Stimulated activated CD4-positive, alpha-beta T cell treated with anti-CD3 and anti-CD28 coated beads, TNF-alpha, amount 100 ng/mL, for 24 hours (primary cell): ENCODE measurements around the gene TCF12.
"Not testable (repeated sequence)": the region's sequence is repeated elsewhere in the genome, so short reads cannot be mapped to it uniquely, and the experiment has no call there.

Source experiments
- DNase-seq, 3 experiments: peaks; one replicate each; pipeline ENCODE4 v3.0.0-alpha.2; 2020; ENCODE audit warnings: low read depth in 3 of 3

TCF12 gene

DNA sequence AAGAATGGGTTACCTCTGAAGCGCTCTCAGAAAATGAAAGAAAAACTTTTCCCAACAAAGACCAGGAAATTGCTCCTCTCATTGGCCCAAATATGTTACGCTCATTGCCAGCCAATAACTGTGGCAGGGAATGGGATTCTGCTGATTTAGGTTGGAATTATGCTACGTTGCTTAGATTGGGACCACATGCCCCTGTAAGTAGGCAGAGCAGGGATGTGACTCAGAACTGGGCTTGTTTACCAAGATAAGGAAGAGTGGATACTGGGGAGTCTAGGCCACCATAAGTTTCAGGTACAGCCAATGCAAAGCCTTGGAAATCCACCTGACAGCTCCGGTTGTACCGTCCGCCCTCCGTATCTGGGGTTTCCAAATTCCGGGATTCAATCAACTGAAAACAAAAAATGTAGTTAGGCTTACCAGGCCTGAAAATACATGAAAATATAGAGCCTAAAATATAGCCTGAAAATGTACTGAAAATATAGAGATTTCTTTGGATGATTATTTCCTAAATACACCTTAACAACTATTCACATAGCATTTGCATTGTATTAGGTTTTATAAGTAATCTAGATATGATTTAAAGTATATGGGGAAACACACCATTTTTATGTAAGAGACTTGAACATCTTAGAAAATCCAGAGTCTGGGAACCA, 1.5 kb upstream of the TCF12 start:
- DNase-seq, result no peak

DNA sequence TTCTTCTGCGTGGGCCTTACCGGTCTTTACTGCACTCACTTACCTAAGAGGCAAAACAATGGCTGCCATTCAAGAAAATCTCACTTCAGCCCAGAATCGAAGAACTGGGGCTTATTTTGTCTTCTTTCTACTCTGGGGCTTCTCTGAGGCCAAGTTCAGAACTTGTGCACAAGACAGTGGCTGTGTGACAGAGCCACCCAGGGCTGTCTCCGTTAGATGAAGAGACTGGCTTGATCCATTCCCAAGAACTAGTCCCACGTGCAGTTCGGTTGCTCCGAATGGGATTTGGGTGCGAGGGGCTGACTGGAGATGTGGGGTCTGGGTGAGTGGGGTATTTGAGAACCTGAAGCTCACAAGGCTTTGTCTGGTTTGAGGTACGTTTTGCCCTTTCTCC, 795 bp upstream of the TCF12 start:
- peak in 1 of 3 experiments; percentile 0 for DNase-seq

DNA sequence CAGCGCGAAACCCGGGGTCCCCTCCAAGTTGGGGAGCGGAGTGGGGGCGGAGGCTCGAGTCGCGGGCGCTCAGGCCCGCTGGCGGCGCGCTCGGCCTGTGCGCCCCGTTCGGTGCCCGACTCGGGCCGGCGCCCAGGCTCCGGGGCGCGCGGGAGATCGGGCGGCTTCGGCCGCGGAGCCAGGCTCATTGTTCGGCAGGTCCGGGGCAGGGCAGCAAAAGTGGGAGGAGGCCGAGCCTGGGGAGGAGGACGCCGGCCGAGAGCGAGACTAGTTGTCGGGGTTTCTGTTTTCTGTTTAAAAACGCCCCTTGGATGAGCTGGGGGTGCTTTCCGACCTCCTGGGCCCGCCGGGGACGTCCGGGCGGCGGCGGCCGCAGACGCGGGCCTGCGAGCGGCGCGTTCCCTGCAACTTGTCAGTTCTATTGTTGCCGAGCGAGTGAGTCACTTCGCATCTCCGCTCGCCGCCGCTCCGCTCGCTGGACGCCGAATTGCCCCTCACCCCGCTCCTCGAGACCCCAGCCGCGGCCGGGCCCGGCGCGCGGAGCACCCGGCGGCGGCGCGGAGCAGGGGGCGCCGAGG, 676 bp downstream of the TCF12 start:
- peak in 2 of 3 experiments; percentile 25 to 58 for DNase-seq

DNA sequence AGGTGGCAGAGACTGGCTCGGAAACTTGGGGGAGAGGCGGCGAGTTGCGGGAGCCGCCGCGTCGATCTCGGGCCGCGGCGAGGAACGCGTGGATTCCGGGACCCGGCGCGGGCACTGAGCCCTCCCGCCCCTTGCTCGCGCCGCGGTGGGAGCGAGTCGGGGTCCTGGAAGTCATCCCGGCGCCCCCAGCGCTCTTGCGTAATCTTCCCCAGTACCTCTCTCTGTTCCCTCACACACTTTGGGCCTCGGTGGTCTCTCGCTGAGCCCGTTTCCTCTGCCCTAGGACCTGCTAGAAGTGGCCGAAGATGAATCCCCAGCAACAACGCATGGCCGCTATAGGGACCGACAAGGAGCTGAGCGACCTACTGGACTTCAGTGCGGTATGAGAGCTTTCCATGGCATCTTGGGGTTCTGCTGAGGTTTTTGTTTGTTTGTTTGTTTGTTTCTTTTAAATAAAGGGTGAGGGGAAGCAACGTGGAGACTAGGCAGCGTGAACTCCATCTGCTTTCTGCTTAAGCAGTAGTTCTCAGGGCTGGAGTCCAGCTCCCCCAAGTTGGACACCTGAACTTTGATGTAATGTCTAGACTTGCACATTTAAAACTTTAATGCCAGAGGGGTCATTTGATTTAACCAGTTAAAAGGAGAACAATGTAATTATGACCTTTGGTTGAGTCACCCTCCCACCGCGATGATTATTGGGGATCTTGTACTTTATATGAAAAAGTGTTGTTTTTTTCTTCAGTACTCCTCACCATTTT, 1.3 kb downstream of the TCF12 start:
- DNase-seq, result peak in 1 of 3 experiments; percentile 0

DNA sequence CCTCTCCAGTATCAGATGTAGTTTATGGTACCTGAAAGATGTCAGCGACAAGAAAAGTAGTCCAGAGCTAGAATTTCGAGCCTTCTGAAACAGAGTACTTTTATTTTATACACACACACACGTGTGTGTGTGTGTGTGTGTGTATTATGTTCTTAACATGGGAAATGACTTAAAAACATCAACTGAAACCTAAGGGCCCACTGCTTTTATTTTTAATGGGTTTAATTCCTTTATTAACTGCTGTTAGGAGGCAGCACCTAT, 1.9 kb downstream of the TCF12 start:
- no peak for DNase-seq

DNA sequence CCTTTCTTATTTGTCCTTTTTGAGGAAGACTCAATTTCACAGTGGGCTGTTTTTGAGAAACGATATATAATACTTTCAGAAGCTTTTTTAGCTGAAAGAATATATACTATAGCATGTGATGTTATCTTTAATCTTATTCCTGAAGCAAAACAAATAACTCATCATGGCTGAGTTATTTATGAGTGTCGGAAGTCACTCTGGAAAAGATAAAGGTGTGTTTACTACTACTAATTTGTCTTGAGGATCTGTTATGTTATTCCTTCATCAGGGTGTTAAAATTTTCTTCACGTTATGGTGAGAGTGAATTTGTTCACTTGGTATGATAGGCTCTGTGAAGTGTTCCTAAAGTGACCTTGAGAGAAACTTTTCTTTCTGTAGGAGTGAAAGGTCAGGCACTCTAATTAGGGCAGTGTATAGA, 4.7 kb downstream of the TCF12 start:
- DNase-seq, result no peak

DNA sequence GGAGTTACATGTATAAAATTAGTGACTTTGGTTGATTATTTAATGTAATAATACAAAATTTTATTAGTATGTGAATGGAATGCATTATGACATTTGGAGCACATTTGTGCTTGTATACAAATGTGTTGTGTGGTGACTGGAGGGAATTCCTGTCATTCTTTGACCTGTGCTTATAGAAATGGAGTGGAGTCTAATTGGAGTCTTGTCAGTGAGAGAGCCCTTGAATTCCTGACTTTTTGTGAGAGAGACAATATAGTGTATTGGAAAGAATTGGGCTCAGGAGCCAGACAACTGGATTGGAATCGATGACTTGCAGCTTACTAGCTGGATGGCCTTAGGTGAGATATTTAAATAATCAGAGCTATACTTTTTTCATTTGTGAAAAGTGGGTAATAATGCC, 9.4 kb downstream of the TCF12 start:
- DNase-seq, result no peak

DNA sequence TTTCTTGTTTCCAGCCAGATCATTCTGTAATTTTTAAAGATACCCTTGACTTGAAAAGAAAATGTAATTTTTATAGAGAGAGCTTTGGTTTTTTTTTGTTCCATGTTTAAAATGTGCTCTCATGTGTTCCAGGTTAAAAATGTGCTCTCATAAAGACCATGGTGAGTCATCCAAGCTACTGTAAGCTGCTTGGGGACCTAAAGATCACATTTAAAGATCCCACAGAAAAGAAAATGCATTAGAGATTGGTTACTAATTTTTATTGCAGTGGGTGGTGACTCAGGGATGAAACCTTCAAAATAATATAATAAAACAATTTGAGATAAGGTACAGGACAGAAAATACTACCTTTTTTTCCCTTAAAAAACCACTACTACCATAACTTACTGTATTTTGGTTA, 11.0 kb downstream of the TCF12 start:
- no peak for DNase-seq

DNA sequence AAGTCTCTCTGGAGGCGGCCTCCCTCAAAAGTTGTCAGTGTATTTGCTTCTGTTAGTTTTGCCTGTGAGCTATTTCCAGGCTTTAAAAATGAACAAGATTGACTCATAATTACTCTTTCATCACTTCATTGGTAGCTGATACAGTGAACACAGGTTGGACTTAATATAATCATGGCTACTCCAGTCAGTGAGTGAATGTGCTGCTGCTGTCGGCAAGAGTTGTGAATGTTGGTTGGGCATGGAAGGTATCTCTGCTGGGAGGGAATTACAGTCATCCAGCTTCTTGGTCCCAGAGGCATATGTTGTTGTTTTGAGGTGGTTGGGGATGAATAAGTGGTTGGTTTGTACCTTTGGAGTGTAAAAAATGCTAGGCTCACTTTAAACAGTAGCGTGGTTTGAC, 11.5 kb downstream of the TCF12 start:
- DNase-seq, result no peak

DNA sequence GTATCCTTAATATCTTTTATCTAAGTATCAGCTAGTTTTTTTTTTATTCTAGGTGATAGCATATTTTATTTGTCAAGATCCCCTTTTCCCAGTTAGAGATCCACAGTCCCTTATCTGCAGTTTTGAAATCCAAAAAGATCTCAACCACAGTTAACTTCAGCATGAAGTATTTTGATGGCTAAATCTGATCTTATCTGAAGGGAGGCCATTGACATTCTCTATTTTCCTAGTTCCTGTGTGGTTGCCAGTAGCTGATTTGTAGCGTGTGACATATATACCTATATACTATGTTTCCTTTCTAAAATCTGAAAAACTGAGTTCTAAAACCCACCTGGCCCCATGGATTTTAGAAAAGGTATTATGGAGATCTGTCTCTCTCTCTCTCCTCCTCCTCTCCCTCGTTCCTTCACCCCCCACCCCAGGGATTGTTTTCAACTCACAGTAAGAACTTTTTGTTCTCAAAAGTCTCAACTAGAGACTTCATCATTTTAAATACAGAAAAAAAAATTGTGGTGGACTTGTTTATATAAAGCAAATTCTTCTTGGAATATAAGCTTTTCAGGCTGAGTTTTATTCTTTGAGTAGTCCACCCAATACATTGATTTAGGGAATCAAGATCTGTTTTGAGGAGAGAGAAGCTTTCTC, 12.3 kb downstream of the TCF12 start:
- no peak for DNase-seq

DNA sequence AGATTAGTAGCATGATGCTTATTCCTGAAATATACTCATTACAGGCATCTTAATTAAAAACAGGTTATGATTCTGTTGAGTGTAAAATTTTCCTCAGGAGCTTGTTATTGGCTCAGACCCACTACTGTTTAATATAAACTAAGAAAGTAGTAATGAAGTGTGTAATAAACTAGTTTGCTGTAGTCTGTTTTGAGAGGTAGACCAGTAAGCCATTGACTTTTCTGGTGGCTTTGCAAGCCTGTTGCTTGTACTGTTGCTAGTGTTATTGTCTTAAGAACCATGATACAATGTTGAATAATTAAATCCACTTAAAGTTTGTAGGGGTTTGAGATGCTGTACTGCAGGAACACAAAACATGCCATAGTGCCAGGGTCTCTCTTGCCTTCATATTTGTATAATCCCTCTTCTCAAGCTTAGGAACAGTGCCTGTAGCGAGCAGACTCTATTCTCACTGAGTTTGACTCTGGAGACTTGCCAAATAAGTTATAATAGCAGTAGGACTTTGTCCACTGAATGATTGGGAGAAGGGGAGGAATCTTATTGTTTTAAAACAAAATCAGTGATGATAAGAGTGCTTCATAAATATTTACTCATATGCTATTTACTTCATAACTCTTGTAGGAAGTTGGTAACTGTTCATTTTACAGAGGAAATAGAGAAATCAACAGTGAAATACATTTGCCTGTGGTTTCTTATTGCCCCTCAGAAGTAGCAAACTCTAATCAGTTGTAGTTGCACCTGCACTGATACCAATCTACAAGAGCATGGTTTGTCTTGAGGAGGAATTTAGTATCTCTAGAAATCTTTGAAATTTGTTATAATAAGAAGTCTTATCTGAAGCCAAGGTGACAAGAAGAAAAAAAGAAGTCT, 13.4 kb downstream of the TCF12 start:
- no peak for DNase-seq

DNA sequence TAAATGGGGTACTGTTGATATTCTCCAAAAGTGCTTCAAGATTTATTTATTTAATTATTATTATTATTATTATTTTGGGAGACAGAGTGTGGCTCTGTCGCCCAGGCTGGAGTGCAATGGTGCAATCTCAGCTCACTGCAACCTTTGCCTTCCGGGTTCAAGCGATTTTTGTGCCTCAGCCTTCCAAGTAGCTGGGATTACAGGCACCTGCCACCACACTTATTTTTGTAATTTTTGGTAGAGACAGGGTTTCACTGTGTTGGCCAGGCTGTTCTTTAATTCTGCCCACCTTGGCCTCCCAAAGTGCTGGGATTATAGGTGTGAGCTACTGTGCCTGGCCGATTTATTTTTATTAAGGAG, 14.0 kb downstream of the TCF12 start:
- not testable (repeated sequence) for DNase-seq

DNA sequence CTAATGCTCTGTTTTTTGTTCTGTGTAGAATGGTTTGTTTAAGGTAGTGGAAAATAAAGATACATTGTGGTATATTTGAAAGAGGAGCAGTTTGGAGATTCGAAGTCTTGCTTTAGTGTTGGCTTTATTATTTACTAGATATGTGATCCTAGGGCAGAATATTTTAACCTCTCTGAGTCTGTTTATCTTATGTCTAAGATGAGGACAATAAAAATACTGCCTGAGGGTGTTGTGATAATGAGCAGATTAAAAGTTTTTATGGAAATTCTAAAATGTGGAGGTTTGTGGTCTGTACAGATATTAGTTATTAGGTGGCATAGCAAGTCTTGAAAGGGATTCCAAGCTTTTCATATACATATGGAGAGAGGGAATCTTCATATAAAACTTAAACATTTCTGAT, 15.0 kb downstream of the TCF12 start:
- DNase-seq, result no peak

DNA sequence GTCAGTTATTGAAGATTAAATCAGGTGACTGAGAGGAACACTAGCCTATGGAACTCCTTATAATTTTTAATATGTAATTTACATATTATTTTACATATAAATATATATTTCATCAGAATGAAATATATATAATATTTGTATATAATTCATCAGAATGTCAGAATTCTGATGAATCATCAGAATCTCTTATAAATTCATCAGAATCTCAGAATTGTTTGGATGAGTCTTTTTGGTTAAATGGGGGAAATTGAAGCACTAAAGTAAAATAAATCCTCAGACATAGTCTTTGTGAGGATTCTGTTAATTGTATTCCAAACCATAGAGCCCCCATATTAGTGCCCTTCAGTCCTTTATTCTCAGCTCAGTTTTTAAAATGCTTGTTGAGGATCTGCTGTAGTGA, 15.4 kb downstream of the TCF12 start:
- DNase-seq, result no peak

DNA sequence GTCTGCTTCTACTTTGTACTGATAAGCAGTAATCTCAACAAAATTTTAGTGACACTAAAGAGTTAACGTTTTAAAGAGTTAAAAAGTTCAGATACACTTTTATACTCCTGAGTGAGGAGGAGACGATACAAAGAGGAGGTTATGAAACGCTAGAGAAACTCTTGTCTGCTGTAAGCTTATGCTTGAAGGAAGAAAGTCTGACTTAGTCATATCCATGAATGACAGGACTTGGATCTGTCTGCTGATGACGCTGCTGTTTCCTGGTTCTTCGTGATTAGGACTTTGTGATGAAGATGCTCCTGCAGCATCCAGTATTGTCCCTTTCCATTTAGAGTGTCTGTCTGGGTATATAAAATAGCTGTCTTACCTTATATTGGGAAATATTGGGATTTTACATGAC, 15.8 kb downstream of the TCF12 start:
- no peak for DNase-seq

DNA sequence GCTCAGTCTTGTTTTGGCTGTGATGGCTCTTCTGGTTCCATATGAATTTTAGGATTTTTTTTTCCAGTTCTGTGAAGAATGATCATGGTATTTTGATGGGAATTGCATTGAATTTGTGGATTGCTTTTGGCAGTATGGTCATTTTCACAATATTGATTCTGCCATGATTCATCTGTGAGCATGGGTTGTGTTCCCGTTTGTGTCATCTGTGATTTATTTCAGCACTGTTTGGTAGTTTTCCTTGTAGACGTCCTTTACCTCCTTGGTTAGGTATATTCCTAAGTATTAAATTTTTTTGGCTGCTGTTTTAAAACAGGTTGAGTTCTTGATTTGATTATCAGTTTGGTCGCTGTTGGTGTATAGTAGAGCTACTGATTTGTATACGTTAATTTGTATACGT, 18.5 kb downstream of the TCF12 start:
- DNase-seq, result no peak

DNA sequence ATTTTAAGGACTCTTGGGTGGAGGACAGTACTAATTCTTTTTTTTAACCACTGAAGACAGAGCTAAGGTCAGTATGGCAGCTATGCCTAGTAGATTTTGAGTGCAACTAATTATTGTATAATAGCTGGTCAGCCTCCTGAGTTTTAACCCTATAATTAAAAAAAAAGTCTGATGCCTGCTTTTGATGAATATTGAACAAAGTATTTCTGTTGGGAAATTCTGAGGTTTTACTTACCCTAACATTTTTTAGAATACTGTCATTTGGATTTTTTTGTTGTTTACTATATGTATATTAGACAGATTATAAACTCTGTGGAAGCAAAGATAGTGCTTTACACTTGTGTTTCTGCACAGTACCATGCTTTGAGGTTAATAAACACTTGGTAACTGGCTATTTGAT, 20.8 kb downstream of the TCF12 start:
- no peak for DNase-seq

DNA sequence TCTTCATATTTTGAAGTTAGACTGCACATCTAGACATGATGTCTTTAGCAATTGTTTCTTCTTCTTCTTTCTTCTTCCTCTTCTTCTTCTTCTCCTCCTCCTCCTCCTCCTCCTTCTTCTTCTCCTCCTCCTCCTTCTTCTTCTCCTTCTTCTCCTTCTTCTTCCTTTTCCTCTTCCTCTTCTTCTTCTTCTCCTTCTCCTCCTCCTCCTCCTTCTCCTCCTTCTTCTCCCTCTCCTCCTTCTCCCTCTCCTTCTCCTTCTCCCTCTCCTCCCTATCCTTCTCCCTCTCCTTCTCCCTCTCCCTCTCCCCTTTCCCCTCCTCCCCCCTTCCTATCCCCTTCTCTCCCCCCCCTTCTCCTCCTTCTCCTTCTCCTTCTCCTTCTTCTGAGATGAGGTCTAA, 21.9 kb downstream of the TCF12 start:
- DNase-seq, result no peak

DNA sequence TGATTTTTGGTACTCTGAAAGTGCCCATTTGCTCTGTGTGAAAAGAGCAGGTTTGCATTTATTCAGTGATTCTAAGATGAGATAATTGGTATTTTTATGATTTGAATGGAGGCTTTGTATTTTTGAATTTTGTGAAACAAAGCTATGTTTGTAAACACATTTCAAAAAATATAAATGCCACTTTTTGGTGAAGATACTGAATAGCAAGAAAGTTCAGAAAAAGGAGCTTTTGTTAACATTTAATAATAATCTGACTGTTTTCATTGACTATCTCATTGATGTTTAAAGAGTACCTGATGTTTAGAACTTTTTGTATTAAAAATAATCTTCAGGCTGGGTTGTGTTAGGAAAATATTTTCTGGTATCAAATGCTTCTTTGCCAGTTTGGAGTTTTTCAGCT, 23.7 kb downstream of the TCF12 start:
- no peak for DNase-seq

DNA sequence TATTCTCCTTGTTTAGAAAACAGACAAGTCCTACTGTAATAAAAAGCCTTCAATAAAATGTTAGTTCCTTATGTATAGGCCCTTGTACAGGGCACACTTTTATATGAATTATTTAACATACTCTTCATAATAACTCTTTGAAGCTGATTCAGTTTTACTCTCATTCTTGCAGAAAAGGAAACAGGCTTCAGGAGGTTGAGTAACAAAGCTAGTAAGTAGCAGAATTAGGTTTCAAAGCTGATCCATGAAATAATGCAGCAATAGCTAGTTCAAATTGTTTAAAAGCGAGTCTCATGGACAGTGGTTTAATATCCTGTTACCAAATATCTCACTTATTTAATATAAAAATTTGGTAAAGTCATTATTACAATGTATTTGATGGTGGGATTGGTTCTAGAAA, 25.0 kb downstream of the TCF12 start:
- no peak for DNase-seq

DNA sequence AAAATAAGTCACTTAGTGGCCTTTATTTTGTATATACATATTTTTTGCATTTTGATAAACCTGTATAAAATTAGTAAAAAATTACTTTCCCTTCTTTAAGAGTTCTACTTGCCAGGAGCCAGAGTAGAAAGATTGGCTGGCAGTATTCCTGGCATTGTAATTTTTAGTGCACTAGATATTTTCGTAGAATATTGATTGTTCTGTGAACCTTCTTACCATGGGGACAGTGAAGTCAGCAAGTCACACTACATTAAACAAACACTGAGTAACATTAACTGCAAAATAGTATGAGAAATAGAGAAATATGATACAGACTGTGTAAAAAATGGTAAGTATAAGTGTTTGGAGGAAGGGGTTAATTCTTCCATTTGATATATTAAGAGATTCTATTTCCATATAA, 26.0 kb downstream of the TCF12 start:
- no peak for DNase-seq

DNA sequence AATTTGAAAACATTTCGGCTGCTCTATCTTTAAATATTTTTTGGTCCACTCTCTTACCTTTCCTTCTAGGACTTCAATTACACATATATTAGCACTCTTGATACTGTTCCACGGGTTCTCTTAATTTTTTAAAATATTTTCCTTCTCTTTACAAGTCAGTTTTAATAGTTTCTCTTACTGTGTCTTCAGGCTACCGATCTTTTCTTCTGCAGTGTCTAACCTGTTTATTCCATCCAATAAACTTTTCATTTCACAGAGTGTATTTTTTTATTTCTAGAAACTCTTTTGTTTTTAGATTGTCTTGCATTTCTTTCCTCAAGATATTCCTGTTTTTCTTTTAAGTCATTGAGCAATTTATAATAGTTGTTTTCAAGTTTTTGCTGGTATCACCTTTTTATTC, 27.7 kb downstream of the TCF12 start:
- no peak for DNase-seq
